Tibial nerve (tissue), 3 donors: ENCODE data around the gene ZSWIM9.

ENCODE experiments used
- POLR2A ChIP-seq, 2 donors: fragments of 450-650 bp; IDR thresholded peaks; one replicate each; pipeline ENCODE4 v1.6.1; 2017; ENCODE audit warnings: antibody characterized with exemption in 2 of 2, mild to moderate bottlenecking in 2 of 2, moderate library complexity in 2 of 2
- TF ChIP-seq, protein P1 (sequence below), 5 experiments: fragments of 200-600 bp in 3 of 5; fragments of 450-650 bp in 2 of 5; sonication (generic) in 3 of 5; IDR thresholded peaks; one replicate each; pipeline ENCODE4 v1.5.1; 2016 to 2019; ENCODE audit warnings: antibody characterized with exemption in 5 of 5, mild to moderate bottlenecking in 3 of 5, moderate library complexity in 2 of 5

DNA sequence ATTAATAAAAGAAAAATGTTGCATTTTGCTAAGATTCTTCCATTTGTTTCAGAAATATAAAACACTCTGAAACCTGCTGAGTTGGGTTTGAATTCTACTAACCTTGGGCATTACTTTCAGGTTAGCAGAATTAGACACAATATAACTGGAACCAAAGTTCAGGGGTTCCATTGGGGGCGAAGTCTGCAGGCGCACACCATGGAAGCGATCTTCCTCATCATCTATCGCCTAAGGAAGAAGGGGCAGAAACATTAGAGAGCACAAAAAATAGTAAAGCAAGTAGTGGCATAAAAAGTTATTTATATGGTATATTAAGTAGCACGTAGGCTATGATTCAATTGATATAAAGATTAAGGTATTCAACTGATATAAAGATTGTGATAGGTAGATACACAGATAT lies 51.1 kb downstream of the ZSWIM9 start:
- TF ChIP-seq, protein P1, sequence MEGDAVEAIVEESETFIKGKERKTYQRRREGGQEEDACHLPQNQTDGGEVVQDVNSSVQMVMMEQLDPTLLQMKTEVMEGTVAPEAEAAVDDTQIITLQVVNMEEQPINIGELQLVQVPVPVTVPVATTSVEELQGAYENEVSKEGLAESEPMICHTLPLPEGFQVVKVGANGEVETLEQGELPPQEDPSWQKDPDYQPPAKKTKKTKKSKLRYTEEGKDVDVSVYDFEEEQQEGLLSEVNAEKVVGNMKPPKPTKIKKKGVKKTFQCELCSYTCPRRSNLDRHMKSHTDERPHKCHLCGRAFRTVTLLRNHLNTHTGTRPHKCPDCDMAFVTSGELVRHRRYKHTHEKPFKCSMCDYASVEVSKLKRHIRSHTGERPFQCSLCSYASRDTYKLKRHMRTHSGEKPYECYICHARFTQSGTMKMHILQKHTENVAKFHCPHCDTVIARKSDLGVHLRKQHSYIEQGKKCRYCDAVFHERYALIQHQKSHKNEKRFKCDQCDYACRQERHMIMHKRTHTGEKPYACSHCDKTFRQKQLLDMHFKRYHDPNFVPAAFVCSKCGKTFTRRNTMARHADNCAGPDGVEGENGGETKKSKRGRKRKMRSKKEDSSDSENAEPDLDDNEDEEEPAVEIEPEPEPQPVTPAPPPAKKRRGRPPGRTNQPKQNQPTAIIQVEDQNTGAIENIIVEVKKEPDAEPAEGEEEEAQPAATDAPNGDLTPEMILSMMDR (IDR thresholded peaks at IDR 0.05) = no peak
- TF ChIP-seq POLR2A (IDR thresholded peaks at IDR 0.05) = no peak
